HFFc6 (cell line): ENCODE results near the gene LIM2. TPM values are rescaled to one million over a fixed set of nuclear protein-coding genes. Genes with fewer than 3 reads are reported as not detected.

Source experiments
- DNase-seq: peaks from one replicate; pipeline ENCODE4 v3.0.0-alpha.2; 2018
- H3K27ac Mint-ChIP-seq: 2 replicates; pipeline ENCODE4 v1.8.0; 2020; ENCODE audit warnings: mild to moderate bottlenecking, mixed read lengths
- H3K27me3 Mint-ChIP-seq: 2 replicates; pipeline ENCODE4 v1.8.0; 2021; ENCODE audit warnings: mild to moderate bottlenecking, moderate library complexity, mixed read lengths; ENCODE audit not compliant: insufficient read depth
- H3K36me3 Mint-ChIP-seq: 2 replicates; pipeline ENCODE4 v1.8.0; 2021; ENCODE audit warnings: low read depth, mixed read lengths
- H3K4me1 Mint-ChIP-seq: 2 replicates; pipeline ENCODE4 v1.8.0; 2020; ENCODE audit warnings: low read depth, mixed read lengths
- H3K4me3 Mint-ChIP-seq: 2 replicates; pipeline ENCODE4 v1.8.0; 2020; ENCODE audit warnings: mild to moderate bottlenecking, moderate library complexity, mixed read lengths
- H3K9me3 Mint-ChIP-seq: 2 replicates; pipeline ENCODE4 v1.8.0; 2020; ENCODE audit warnings: mild to moderate bottlenecking, mixed read lengths
- total RNA-seq, 6 experiments: library from RNA; stranded (reverse); fragmentation: NEBNext Ultra II Directional; extraction: Animal tissue kit (Norgen Biotek cat#: 25700); gene quantifications; 2 replicates in 1 of 6; 3 replicates in 5 of 6; pipeline ENCODE4 v1.2.3, GENCODE V29; 2021
- TF ChIP-seq, protein P1 (sequence below): fragments of 200-600 bp; sonication (generic); IDR thresholded peaks from 2 replicates; pipeline ENCODE4 v1.5.0; 2021; ENCODE audit warnings: antibody characterized with exemption, mild to moderate bottlenecking

The LIM2 gene
- total RNA-seq, 6 experiments from 2014 or later = not detected

- peaks cover 7% of the 10 kb centered on the region; the same call in 1 of the 2 replicates for H3K27me3 Mint-ChIP-seq
- no peaks in the 10 kb centered on the region; the same call in 1 of the 2 replicates for H3K36me3 Mint-ChIP-seq
- peak; percentile 99 for DNase-seq
Measured at GRCh38 chr19:51394050-51394836, 6.5 kb upstream of the LIM2 start.

GRCh38 chr19:51392701-51393100, 4.9 kb upstream of the LIM2 start:
- Mint-ChIP-seq H3K9me3 (no peaks in the 10 kb centered on the region), H3K27me3 (peaks cover 7% of the 10 kb centered on the region; the same call in 1 of the 2 replicates), H3K36me3 (no peaks in the 10 kb centered on the region; the same call in 1 of the 2 replicates), H3K4me3 (no peak overlapping the region), H3K4me1 (peaks cover 20% of the 10 kb centered on the region), H3K27ac (no peak overlapping the region)
- DNase-seq = no peak
- TF ChIP-seq, protein P1, sequence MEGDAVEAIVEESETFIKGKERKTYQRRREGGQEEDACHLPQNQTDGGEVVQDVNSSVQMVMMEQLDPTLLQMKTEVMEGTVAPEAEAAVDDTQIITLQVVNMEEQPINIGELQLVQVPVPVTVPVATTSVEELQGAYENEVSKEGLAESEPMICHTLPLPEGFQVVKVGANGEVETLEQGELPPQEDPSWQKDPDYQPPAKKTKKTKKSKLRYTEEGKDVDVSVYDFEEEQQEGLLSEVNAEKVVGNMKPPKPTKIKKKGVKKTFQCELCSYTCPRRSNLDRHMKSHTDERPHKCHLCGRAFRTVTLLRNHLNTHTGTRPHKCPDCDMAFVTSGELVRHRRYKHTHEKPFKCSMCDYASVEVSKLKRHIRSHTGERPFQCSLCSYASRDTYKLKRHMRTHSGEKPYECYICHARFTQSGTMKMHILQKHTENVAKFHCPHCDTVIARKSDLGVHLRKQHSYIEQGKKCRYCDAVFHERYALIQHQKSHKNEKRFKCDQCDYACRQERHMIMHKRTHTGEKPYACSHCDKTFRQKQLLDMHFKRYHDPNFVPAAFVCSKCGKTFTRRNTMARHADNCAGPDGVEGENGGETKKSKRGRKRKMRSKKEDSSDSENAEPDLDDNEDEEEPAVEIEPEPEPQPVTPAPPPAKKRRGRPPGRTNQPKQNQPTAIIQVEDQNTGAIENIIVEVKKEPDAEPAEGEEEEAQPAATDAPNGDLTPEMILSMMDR = no peak

More at GRCh38 chr19:51394050-51394836, 6.5 kb upstream of the LIM2 start:
- Mint-ChIP-seq H3K27ac (peak overlapping the region; percentile 92), H3K4me3 (peak overlapping the region; percentile 87), H3K9me3 (no peaks in the 10 kb centered on the region), H3K4me1 (peaks cover 26% of the 10 kb centered on the region)
- TF ChIP-seq, protein P1 = no peak; the same call in 1 of the 2 replicates

DNA sequence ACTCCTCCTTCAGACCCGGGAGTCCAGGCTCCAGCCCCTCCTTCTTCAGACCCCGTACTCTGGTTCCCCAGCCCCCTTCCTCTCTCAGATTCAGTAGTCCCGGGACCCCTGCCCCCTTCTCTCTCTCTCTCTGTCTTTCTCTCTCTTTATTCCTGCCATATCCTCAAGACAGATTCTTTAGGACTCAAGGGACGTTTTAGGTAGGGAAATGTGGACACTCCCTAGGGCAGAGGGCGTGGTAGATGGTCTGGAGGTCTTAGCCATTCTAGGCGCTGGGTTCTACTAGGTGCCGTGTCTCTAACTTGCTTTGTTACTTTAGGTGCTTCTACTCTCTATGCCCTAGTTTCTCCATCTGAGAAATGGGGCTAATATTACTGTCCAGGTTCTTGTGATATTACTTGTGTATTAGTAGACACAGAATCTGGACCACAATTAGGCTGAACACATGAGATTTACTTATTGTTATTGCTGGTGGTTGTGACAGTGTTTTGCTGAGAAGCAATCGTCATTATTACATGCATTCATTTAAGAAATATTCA, 3.4 kb upstream of the LIM2 start:
- H3K36me3 Mint-ChIP-seq = no peaks in the 10 kb centered on the region; the same call in 1 of the 2 replicates
- H3K9me3 Mint-ChIP-seq = no peaks in the 10 kb centered on the region
- peaks cover 13% of the 10 kb centered on the region for H3K4me1 Mint-ChIP-seq
- DNase-seq = no peak
- H3K27ac Mint-ChIP-seq = no peak overlapping the region
- TF ChIP-seq, protein P1 = no peak
- peaks cover 7% of the 10 kb centered on the region; the same call in 1 of the 2 replicates for H3K27me3 Mint-ChIP-seq
- H3K4me3 Mint-ChIP-seq = no peak overlapping the region

DNA sequence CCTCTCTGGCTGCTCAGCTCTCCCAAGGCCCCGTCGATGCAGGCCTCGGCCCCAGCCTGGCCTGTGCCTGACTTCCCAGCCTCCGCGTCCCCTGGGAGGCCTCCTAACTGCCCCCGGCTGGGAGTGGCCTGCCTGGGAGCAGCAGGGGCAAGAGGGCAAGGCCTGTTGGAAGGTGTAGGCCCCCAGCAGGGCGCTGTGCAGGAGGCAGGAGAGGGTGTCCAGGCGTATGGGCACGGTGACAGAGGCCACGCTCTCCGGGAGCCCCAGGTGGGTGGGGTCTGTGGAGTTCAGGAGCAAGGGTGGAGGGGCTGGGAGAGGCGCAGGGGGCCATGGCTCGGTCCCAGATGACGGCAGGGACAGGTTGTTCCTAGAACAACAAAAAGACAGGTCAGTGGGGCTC, 1.4 kb upstream of the LIM2 start:
- TF ChIP-seq, protein P1 = no peak
- Mint-ChIP-seq H3K4me1 (peaks cover 6% of the 10 kb centered on the region), H3K4me3 (no peak overlapping the region), H3K27me3 (peaks cover 7% of the 10 kb centered on the region), H3K27ac (no peak overlapping the region), H3K36me3 (no peaks in the 10 kb centered on the region), H3K9me3 (no peaks in the 10 kb centered on the region)
- no peak for DNase-seq

DNA sequence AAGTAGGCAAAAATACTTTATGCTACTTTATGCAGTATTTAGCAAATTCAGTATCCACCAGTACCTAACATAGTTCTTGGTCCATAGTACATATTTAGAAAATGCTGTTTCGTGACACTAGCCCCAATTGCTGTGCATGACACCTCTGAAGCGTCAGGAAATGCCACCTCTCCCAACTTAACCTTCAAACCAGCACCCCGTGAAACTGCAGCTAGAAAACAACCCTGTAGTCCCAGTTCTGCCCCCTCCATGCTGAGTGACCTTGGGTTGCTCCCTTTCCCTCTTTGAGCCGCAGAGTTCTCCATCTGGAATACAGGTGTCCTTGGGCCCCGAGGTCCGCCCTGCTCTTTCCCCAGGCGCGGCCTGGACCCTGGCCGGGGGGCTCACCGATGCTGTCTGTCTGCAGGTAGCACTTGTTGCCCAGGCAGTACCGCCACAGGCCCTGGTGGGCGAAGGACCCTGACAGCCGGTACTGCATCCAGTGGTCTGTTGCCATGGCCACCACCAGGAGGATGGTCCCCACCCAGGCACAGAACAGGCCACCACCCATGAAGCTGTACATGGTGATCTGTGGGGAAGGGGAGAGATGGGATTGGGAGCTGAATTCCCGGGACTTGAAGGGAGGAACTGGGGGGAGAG, 773 bp downstream of the LIM2 start:
- Mint-ChIP-seq H3K4me1 (no peaks in the 10 kb centered on the region), H3K4me3 (no peak overlapping the region), H3K27ac (no peak overlapping the region), H3K27me3 (peaks cover 10% of the 10 kb centered on the region), H3K36me3 (no peaks in the 10 kb centered on the region), H3K9me3 (no peaks in the 10 kb centered on the region)
- no peak for DNase-seq
- TF ChIP-seq, protein P1 = no peak
